Right ventricle myocardium inferior (tissue), 1 donor: ENCODE data around the gene CEP350. TPM values are rescaled to one million over a fixed set of nuclear protein-coding genes. Genes with fewer than 3 reads are reported as not detected.
A peak's percentile ranks its signal among the peaks of the same experiment; 100 is the strongest.
"Not testable (repeated sequence)": the region's sequence is repeated elsewhere in the genome, so short reads cannot be mapped to it uniquely, and the experiment has no call there.

Source experiments
- ATAC-seq: fragments of 200-7000 bp; cut with Tn5 transposase; one replicate; pipeline ENCODE4 v1.9.1; 2020; ENCODE audit warnings: mild to moderate bottlenecking, moderate library complexity
- DNase-seq: peaks from one replicate; pipeline ENCODE4 v3.0.0; 2021; ENCODE audit errors: missing footprints
- intact Hi-C: fragments of 100-400 bp; cut with DNase I; formaldehyde crosslinking; loops from one replicate; pipeline ENCODE4 v1.11.0; 2022
- total RNA-seq: library from RNA; stranded (reverse); fragmentation: NEBNext Ultra II Directional; extraction: Animal tissue kit (Norgen Biotek cat#: 25700); gene quantifications from one replicate; pipeline ENCODE4 v1.2.1, GENCODE V29; 2021
- donor health status: DM: no; HTN: yes; CAD: no; lungs with severe emphysema.

Gene CEP350
- total RNA-seq, 1 donor from 2014 or later: 27.1 TPM

DNA sequence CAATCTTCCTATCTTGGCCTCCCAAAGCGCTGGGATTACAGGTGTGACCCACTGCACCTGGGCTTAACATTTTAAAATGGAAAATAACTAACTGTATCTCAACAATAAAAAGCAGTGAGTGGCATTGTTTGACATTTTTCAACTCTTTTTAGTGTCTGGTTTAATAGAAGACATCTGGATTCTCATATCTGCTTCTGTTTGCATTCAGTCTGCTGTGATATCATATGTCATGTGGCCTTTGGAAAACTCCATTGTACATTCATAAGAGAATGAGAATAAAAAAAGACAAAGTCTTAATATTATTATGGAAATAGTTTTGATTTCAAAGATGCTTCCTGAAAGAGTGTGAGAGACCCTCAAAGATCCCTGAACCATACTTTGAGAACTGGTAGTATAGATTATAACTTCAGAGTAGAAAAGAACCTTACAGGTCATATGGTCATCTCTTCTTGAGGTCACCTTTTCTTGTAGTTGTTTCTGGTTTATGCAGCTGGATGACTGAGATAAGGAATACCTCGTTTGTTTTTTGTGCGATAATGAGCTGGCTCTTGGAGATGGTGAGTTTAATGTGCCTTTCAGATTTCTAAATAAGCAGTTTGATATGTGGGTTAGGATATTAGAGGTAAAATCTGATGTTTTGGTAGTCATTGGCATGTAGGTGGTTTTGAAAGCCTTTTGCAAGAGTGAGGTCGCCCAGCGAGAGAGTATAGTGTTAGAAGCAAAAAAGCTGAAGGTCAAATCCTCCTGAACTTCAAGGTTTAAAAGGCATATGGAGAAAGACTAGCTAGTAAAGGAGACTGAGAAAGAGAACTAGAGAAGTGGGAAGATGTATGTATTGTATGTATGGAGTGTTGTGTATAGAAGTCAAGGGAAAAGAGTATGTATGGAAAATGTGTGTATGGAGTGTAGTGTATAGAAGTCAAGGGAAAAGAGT is 17.2 kb downstream of the CEP350 start:
- DNase-seq (no peak), ATAC-seq (no peak)
- intact Hi-C loops: no loop called here

DNA sequence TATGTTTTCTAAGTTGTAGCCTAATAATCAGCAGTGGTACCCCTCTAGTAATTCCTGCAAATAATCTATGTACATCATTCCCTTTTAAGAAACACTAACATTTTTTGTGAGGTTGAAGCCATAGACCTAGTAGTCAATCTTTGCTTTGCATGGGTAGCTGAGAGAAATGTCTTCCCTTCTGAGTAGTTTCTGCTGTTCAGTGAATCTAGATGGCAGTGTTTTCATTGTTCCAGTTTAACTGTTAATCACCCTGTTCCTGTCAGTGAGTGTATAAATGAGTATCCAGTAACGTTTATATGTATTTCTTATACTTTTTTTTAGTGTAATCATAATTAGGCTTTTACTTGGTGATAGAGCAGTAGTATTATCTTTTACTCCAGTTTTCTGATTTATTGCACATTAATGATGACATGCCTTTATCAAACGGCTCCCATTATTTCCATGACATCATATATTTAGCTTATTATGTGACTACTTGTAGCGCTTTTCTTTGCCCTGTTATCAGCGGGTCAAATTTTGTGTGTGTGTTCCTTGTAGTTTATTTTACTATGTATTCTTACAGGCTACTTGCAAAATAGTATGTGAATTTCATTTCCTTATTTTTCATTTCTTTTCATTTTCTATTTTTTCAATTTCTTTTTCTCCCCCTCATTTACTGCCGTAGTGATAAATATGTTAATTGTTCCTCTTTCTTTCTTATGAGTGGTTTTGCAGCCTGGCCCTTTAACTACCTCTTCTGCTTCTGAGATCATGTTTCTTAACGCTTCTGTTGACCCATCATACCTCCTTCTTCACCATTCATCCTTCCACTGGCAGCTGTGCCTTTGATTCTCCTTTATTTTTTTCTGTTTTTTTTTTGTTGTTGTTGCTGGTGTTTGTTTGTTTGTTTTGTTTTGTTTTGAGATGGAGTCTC is 18.8 kb downstream of the CEP350 start:
- intact Hi-C loops: no loop called here
- DNase-seq (no peak), ATAC-seq (no peak)

DNA sequence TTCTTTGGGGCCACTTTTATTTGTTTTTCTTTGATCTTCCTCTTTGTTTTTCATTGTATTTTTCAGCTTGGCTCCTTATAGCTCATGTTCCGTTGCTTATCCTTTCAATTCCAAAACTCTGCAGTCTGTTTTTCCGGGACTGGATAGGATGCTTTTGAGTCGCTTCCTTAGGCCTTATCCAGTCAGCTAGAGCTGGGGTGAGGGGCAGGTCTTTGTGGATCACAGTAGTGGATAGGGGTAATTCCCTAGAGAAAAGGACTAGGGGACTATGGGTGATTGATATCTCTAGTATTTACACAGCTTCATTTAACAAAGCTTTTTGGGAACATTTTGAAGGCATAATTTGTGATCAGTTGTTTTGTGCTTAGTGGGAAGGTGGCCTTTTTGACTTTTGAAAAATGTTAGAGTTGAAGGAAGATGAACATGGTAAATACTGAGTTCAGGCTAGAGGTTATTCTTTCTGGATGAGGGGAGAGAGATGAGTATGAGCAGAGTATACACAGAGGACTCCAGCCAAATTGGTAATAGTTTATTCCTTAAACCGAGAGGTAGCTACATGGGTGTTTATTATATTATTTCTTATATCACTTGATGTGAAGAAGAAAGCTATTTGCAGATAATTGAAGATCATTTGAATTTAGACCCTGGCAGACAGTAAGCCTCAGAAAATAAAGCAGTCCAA is 22.5 kb downstream of the CEP350 start:
- no peak for DNase-seq
- intact Hi-C loops: no loop called here
- peak; percentile 42 for ATAC-seq

DNA sequence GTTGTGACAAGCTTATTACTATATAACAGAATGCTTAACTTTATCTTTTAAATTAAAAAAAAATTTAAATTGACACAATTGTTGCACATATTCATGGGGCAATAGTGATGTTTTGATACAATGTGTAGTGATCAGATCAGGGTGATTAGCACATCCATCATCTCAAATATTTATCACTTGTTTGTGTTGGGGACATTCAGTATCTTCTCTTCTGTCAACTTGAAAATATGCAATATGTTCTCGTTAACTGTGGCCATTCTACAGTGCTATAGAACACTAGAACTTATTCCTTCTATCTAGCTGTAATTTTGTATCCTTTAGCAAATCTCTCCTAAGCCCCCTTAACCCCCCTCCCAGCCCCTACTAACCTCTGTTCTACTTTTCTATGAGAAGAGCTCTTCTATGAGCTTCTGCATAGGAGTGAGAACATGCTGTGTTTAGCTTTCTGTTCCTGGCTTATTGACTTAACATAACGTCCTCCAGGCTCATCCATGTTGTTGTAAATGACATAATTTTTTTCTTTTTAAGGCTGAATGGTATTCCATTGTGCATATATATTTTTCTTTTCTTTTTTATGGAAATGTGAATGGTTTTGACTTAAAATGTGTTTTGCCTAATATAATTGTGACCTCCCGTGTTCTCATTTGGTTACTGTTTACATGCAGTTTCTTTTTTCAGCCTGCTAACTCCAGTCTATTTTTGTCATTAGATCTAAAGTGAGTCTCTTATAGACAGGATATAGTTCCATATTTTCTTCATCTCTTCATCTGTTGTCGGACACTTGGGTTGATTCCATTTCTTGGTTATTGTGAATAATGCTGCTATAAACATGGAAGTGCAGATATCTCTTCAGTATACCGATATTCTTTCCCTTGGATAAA is 23.8 kb downstream of the CEP350 start:
- ATAC-seq (no peak), DNase-seq (no peak)
- intact Hi-C loops: no loop called here

DNA sequence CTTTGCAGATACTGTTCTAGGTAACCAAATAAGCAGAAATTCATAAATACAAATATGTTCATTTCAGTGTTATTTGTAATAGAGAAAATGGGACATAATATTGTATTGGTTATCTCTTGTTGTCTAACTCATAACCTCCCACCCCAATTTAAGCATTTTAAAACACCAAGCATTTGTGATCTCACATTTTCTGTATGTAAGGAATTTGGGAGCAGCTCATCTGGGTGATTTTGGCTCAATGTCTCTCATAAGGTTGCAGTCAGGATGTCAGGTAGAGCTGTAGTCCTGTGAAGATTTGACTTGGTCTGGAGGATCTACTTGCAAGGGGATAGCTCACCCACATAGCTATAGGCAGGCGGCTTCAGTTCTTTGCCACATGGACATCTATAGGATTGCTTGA is 29.5 kb downstream of the CEP350 start:
- intact Hi-C loops: loop anchor here (5.0 kb wide), 1 partner anchor 62 kb away; no protein-coding TSS in a partner anchor
- ATAC-seq: no peak
- DNase-seq: no peak

DNA sequence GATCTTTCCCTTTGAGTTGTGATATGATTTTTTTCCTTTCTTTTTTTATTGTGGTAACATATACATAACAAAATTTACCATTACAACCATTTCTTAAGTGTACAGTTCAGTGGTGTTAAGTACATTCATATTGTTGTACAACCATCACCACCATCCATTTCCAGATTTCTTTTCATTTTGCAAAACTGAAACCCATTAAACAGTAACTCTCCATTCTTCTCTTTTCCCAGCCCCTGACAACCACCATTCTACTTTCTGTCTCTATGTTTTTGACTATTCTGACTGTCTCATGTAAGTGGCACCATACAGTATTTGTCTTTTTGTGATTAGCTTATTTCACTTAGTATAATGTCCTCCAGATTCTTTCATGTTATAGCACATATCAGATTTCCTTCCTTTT is 30.3 kb downstream of the CEP350 start:
- intact Hi-C loops: loop anchor here (5.0 kb wide), 1 partner anchor 63 kb away; no protein-coding TSS in a partner anchor
- DNase-seq (no peak), ATAC-seq (no peak)

DNA sequence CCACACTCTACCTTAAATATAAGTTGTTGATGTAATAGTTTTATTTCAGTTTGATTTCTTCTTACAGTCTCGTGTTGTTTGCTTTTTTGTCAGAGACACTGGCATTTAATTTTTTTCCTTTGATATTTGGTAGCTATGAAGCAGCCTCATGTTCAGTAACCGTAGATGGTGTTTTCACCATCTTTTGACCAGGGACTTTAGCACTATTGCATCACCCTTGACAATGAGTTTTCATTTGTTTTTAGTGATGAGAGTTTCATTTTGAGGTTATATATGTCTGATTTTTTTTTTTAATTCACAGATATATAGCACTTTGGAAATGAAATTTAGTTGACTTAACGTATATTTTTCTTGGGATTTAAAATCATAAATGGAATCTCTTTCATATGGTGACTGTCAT is 36.2 kb downstream of the CEP350 start:
- ATAC-seq: no peak
- intact Hi-C loops: no loop called here
- no peak for DNase-seq

DNA sequence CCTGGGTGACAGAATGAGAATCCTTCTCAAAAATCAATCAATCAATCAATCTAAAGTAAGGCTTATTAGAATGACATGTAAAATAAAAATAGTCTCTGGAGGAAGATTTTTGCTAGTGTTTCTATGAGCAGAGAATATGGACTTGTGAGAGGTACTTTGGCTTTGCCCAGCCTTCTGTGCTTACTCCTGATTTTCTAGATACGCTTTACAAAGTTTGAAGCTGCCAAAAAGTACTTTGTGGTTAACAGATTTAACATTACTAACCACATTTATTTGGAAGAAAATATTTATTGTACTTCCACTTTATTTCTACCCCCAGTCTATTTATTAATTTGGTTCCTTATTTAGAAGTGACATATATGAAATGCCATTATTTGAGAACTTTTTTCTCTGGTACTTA is 41.0 kb downstream of the CEP350 start:
- no peak for DNase-seq
- ATAC-seq: no peak
- intact Hi-C loops: no loop called here

DNA sequence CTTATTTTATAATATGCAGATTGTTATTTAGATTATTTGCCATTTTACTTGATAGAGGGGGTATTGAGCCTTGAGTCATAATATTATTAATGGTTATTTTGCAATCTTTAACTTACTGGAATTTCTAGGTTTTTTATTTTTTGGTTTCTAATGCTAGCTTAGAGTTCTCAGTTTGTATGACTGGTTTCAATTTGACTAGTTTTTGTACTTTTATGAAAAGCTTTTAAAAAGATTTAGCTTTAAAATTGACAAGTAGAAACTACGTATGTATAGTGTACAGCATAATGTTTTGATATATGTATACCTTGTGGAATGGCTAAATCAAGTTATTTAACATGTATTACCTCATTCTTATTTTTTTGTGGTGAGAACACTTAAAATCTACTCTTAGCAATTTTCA is 41.5 kb downstream of the CEP350 start:
- DNase-seq (no peak), ATAC-seq (no peak)
- intact Hi-C loops: no loop called here

DNA sequence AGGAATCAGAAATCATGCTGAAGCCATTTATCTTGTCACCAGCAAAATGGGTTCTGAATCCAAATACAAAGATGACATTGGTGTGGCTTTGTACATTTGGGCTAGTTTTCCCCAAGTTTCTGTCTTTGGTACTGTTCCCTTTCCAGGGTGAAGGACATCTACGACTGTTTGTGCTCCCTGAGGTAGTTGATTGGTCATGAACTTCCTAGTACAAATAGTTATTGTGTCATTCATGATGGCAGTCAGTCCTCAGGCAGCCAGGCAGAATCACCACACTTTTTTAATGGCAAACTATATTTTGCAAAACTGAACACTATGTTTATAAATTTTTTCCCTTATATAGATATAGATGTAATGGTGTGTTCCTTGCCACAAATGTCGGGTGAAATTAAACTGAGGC is 46.0 kb downstream of the CEP350 start:
- ATAC-seq (no peak), DNase-seq (no peak)
- intact Hi-C loops: loop anchor here (10.0 kb wide), 1 partner anchor 46 kb away; the partner anchor contains the start of gene CEP350

DNA sequence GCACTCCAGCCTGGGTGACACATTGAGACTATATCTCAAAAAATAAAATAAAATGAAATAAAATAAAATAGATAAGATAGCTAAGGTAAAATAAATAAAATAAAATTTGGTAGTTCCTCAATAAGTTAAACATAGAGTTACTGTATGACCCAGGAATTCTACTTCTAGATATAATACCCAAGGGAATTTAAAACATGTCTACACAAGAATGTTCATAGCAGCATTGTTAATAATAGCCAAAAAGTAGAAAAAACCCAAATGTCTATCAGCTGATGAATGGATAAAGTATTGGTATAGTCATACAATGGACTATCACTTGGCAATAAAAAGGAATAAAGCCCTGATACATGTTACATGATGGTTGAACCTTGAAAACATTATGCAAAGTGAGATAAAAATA is 47.8 kb downstream of the CEP350 start:
- intact Hi-C loops: loop anchor here (10.0 kb wide), 1 partner anchor 48 kb away; the partner anchor contains the start of gene CEP350

DNA sequence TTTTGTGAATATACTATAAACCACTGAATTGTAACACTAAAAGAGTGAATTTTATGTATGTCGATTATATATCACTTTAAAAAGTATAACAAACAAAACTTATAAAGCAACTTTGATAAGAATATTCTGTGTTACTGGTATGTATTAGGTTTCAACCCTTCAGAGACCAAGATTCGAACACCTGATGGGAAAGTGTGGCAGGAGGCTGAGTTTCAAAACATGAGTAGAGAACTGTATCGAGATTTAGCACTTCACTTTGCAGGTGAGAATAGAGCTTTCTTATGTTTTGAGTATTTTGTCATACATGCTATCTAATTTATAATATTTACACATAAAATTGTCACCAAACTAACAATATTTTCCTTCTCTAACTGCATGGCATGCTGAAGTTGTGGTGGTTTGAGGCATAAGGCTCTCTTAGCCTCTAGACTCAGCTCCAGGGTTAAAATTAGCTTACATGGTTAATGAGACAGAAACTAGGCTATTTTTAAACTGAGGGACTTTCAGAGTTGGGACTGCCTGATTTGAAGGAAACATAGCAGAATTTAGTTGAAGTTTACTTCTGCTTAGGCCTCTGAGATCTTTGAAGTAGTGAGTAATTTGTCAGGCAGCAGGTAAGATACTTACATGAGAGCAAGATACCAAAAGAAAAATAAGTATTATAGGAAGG is 48.6 kb downstream of the CEP350 start:
- intact Hi-C loops: loop anchor here (10.0 kb wide), 1 partner anchor 48 kb away; the partner anchor contains the start of gene CEP350
- DNase-seq: no peak
- ATAC-seq: peak; percentile 67

More for the DNA sequence above, 47.8 kb downstream of the CEP350 start:
- no peak for ATAC-seq
- DNase-seq: no peak

DNA sequence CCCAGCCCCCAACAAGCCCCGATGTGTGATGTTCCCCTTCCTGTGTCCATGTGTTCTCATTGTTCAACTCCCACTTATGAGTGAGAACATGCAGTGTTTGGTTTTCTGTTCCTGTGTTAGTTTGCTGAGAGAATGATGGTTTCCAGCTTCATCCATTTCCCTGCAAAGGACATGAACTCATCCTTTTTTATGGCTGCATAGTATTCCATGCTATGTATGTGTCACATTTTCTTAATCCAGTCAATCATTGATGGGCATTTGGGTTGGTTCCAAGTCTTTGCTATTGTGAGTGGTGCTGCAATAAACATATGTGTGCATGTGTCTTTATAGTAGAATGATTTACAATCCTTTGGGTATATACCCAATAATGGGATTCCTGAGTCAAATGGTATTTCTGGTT is 52.2 kb downstream of the CEP350 start:
- DNase-seq, ATAC-seq: not testable (repeated sequence)
- intact Hi-C loops: loop anchor here (10.0 kb wide), 1 partner anchor 52 kb away; the partner anchor contains the start of gene CEP350

DNA sequence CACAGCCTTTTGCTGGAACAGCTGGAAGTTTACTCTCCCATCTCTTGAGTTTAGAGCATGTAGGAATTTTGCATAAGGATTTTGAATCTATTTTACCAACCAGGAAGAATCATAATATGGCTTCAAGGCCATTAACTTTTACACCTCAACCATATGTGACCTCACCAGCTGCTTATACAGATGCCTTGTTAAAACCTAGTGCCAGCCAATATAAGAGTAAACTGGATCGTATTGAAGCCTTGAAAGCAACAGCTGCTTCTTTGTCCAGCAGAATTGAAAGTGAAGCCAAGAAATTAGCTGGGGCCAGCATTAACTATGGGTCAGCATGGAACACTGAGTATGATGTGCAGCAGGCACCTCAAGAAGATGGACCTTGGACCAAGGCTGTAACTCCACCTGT is 65.4 kb downstream of the CEP350 start:
- no peak for DNase-seq
- intact Hi-C loops: no loop called here
- no peak for ATAC-seq

DNA sequence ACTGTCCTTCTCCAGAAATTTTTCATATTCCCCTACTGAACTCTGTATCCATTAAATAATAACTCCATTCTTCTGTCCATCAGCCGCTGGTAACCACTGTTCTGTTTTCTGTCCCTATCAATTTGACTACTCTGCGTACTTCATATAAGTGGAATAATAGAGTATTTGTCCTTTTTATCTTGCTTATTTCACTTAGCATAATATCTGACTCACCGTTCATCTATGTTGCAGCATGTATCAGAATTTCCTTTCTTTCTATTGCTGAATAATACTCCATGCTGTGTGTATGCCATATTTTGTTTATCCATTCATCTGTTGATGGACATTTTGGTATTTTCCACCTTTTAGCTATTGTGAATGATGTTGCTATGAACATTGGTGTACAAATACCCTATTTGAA is 71.9 kb downstream of the CEP350 start:
- no peak for DNase-seq
- intact Hi-C loops: loop anchor here (5.0 kb wide), 1 partner anchor 104 kb away; no protein-coding TSS in a partner anchor
- ATAC-seq: no peak

DNA sequence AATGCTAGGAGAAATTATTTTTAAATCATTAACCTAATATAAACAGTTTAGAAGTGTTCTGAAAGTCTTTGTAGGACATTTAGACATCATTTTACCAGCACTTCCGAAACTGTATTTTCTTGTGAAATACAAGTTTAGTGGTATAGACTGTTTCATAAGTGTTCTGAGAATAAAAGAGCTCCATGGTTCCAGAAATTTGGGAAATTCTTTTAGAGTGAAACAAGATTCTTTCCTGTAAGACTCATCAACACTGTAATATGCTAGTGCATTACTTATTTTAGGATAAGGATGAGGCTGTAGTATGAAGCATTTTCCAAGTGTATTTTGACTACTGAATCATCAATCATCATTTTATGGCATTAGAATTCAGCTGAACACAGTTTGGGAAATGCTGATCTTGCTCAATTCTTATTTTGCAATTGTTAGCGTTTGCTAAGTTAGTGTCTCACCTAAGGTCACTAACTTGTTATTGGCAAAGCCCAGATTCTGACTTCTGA is 73.4 kb downstream of the CEP350 start:
- intact Hi-C loops: loop anchor here (5.0 kb wide), 1 partner anchor 106 kb away; no protein-coding TSS in a partner anchor
- DNase-seq: no peak
- no peak for ATAC-seq

DNA sequence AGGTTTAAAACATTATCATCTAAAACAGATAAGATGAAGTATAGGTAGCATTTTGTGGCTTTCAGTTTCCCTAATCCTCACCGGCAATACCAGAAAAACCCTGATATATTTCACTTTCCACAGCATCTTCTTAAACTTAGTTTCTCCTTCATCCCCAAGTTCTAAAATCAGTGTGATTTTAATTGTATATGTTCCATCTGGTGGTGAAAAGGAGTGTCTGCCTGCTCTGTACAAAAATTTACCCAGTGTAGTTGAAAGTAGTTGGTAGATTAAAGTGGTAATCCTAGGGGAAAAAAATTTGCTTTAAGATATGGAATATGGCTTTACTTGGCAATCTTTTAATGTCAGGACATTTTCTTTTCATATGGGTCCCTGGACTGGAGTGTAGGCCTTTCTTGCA is 74.3 kb downstream of the CEP350 start:
- DNase-seq (no peak), ATAC-seq (no peak)
- intact Hi-C loops: loop anchor here (5.0 kb wide), 1 partner anchor 107 kb away; no protein-coding TSS in a partner anchor
